BLaER1 treated with 17β-estradiol and CSF1 and Interleukin-3, amounts not matched to agents 10 nM and 100 nM (cell line): ENCODE data around the gene FTO.

Experiments used
- H3K27ac ChIP-seq, 11 experiments: shearing (Covaris generic); formaldehyde crosslinking; 2 replicates each; pipeline ENCODE4 v1.8.1; 2022
- H3K27me3 ChIP-seq, 11 experiments: shearing (Covaris generic); formaldehyde crosslinking; 2 replicates each; pipeline ENCODE4 v1.8.1; 2022
- H3K36me3 ChIP-seq, 11 experiments: shearing (Covaris generic); formaldehyde crosslinking; 2 replicates each; pipeline ENCODE4 v1.8.1; 2022
- H3K4me1 ChIP-seq, 10 experiments: shearing (Covaris generic); formaldehyde crosslinking; 2 replicates each; pipeline ENCODE4 v1.8.1; 2022
- H3K4me2 ChIP-seq, 11 experiments: shearing (Covaris generic); formaldehyde crosslinking; 2 replicates each; pipeline ENCODE4 v1.8.1; 2022
- H3K4me3 ChIP-seq, 10 experiments: shearing (Covaris generic); formaldehyde crosslinking; 2 replicates each; pipeline ENCODE4 v1.8.1; 2022
- H3K9ac ChIP-seq, 11 experiments: shearing (Covaris generic); formaldehyde crosslinking; 2 replicates each; pipeline ENCODE4 v1.8.1; 2022
- H3K9me3 ChIP-seq, 11 experiments: shearing (Covaris generic); formaldehyde crosslinking; replicated peaks in 1 of 11; 2 replicates each; pipeline ENCODE4 v1.8.1; 2022
- H4K20me1 ChIP-seq, 11 experiments: shearing (Covaris generic); formaldehyde crosslinking; 2 replicates each; pipeline ENCODE4 v1.8.1; 2022
- Cebpa-rat ChIP-seq, 11 experiments: shearing (Covaris generic); IDR thresholded peaks; 2 replicates each; pipeline ENCODE4 v1.8.1; 2022

The FTO gene

DNA sequence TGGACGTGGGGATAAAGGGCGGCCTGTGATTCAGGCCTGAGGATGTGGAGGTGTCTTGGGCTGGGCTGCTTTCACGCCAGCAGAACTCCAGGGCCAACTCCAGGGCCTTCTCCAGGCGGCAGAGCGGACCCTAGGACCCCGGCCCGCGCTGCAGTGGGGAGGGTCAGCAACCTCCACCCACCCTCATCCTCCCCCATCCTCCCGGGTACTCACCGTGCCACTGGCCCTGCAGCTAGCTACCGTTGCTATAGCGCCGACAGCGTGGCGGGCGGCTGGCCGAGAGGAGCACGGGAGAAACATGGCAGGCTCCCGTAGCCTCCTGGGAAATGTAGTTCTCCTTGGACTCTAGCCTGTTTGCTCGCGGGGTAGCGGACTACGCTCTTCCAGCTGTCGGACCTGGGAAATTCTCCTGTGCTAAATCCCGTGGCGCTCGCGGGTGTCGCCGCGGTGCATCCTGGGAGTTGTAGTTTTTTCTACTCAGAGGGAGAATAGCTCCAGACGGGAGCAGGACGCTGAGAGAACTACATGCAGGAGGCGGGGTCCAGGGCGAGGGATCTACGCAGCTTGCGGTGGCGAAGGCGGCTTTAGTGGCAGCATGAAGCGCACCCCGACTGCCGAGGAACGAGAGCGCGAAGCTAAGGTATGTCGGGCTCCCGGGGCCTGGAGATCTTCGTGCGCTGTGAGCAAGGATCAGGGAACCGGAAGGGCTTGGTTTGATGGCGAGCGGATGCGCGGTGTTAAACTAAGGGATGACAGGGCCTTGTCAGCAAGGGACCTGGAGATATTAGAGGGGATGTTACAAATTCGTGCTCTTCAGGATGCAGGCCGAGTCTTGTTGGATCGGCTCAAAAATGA is at the start of gene FTO, which contains the start of gene RPGRIP1L:
FTO (plus strand) TSS at position 567 of the 855 bp plus-strand sequence.
RPGRIP1L (minus strand) TSS at position 270 of the 855 bp plus-strand sequence. CDS start 3,136 bp downstream, outside the sequence.
- H3K27me3 ChIP-seq = no peaks in the 10 kb centered on the region
- peak within 1 kb of the TSS; percentile 4 to 75 (median 70); a peak in 21 of 22 replicates for H3K27ac ChIP-seq

DNA sequence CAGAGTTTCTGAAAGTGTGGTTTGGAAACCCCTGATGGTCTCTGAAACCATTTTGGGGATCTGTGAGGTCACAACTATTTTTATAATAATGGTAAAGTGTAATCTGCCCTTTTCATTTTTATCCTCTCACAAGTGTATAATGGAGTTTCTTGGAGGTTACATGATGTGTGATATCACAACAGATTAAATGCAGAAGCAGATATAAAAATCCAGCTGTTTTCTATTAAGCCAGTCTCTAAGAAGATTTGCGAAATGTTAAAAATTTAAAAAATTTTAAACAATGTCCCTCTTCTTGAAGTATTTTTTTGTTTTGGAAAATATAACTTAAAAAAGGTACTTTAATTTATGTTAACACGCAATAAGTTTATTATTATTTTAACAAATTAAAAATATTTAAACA is 49.0 kb upstream of the FTO start:
- peaks cover 17 to 62% (median 38%) of the 10 kb centered on the region in 11 experiments; a peak in 21 of 22 replicates for H3K36me3 ChIP-seq
- TF ChIP-seq Cebpa-rat (IDR thresholded peaks at IDR 0.05) = no peak
- no peak overlapping the region for H3K4me2 ChIP-seq
- no peak overlapping the region for H3K9ac ChIP-seq
- no peaks in the 10 kb centered on the region for H4K20me1 ChIP-seq
- H3K27me3 ChIP-seq = no peaks in the 10 kb centered on the region
- no peak overlapping the region for H3K4me3 ChIP-seq
- H3K27ac ChIP-seq = no peak overlapping the region
- H3K4me1 ChIP-seq = no peaks in the 10 kb centered on the region
- H3K9me3 ChIP-seq = no peaks in the 10 kb centered on the region

More for the DNA sequence above, at the start of gene FTO, which contains the start of gene RPGRIP1L:
- H3K9ac ChIP-seq = peak within 1 kb of the TSS; percentile 77 to 84 (median 81)
- no peaks in the 10 kb centered on the region; a peak in 2 of 22 replicates for H4K20me1 ChIP-seq
- peak within 1 kb of the TSS; percentile 86 to 95 (median 90) for H3K4me2 ChIP-seq
- no peak for TF ChIP-seq Cebpa-rat (IDR thresholded peaks at IDR 0.05)
- peaks cover 29 to 44% (median 35%) of the 10 kb centered on the region in 10 experiments for H3K4me1 ChIP-seq
- H3K4me3 ChIP-seq = peak within 1 kb of the TSS; percentile 69 to 81 (median 75)
- peaks cover 0 to 12% (median 8%) of the 10 kb centered on the region in 11 experiments; a peak in 10 of 22 replicates for H3K9me3 ChIP-seq
- H3K36me3 ChIP-seq = peaks cover 0 to 35% (median 18%) of the 10 kb centered on the region in 11 experiments; a peak in 15 of 22 replicates

DNA sequence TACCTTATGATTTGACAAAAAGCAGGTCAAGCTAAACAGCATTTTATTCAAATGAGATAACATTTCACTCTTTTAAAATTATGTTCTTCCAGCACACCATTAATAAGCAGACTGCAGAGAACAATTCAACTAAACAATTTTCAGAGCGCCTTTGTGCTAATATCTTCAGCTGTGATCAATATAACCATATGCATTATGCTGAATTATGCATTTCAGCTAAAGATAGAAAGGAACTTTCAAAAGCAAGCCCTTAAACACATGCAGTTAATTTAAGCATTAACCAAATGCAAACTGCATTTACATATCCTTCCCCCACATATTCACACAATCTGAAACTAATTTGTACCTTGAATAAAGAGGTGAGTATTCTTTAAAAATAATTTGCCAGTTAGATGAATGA is 41.9 kb upstream of the FTO start:
- Histone ChIP-seq H3K36me3 (peaks cover 0 to 3% (median 0%) of the 10 kb centered on the region in 11 experiments; a peak in 3 of 22 replicates), H3K4me2 (no peak overlapping the region), H3K4me1 (no peaks in the 10 kb centered on the region), H3K4me3 (no peak overlapping the region), H3K27ac (no peak overlapping the region), H4K20me1 (no peaks in the 10 kb centered on the region), H3K9ac (no peak overlapping the region), H3K27me3 (no peaks in the 10 kb centered on the region), H3K9me3 (no peaks in the 10 kb centered on the region)
- TF ChIP-seq Cebpa-rat (IDR thresholded peaks at IDR 0.05) = no peak

DNA sequence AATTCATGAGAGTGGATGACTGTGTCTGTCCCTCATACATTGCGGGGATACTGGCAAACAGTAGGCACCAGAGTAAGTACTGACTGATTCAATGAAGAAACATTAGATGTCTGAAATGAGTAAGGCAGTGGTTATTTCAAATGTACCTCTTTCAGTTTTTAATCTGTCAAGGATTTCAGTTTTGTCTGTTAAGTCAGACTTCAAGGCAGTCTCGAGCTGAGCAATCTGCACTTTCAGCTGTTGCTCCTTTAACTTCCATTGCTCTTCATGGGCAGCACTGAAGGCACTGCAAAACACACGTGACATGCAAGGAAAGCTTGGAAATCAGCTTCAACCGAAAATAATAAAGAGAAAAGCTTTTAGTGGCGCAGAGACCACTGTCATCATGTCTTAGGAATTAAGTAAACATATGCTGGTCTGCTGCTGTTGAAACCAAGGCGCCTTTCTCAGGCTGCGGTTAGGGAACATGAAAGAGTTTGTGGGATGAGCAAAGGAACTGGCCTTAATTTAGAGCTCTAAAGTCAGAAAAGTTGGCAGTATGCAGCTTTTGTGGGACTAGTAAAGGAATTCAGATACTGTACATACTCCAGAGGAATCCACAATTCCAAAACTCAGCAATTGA is 39.1 kb upstream of the FTO start:
- Histone ChIP-seq H3K9ac (no peak overlapping the region), H4K20me1 (no peaks in the 10 kb centered on the region), H3K4me1 (no peaks in the 10 kb centered on the region), H3K27ac (no peak overlapping the region), H3K36me3 (0 out of 22 replicates have a peak, but pooled peaks cover 0 to 4% (median 0%) of the 10 kb centered on the region in 11 experiments), H3K9me3 (no peaks in the 10 kb centered on the region), H3K4me3 (no peak overlapping the region), H3K4me2 (no peak overlapping the region), H3K27me3 (no peaks in the 10 kb centered on the region)
- no peak for TF ChIP-seq Cebpa-rat (IDR thresholded peaks at IDR 0.05)

DNA sequence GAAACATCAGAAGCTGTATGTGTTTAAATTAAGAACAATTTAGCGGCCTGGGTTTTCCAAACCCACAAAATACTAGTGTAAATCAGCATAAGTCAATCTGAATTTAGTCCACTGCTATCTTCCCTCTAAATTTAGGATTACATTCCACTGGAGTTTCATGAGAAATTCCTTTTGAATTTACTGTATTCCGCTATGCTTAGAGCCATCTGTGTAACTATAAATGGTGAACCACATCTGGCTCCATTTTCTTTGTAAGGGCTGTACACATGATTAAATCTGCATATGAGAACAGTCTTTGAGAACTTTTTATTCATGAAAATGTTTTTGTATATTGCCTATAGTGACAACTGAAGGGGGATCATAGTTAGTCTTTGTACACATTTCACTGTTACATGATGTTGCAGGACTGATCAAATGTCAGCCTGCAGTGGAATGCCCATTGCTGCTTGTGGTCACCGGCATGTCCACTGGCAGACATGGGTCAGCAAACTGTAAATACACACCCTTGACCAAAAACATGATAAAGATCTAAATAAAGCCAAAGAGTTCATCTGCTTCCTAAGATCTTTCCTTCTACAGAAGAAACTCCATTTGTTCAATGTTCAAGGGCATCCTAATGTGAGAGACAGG is 37.1 kb upstream of the FTO start:
- TF ChIP-seq Cebpa-rat (IDR thresholded peaks at IDR 0.05) = no peak
- Histone ChIP-seq H3K27me3 (no peaks in the 10 kb centered on the region), H3K4me2 (no peak overlapping the region), H3K9me3 (no peaks in the 10 kb centered on the region), H3K27ac (no peak overlapping the region), H3K4me1 (no peaks in the 10 kb centered on the region), H3K4me3 (no peak overlapping the region), H3K9ac (no peak overlapping the region), H4K20me1 (no peaks in the 10 kb centered on the region), H3K36me3 (peaks cover 0 to 4% (median 0%) of the 10 kb centered on the region in 11 experiments; a peak in 2 of 22 replicates)

DNA sequence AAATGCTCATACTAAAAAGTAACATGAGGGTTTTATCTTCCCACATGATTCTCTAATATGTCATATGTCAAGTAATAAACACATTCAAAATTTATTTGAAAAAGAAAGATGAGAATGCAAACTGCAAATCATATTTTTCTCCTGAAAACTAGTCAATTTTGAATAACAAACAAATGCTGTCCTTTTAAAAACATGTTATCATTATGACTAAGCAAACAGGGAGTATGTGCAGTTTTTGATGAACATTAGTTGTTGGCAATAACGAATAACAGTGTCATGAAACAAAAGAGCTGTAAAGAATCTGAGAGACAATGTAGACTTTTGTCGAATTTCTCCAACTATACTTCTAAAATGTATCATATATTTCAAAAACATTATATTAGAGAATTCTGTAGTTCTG is 35.1 kb upstream of the FTO start:
- no peaks in the 10 kb centered on the region for H3K27me3 ChIP-seq
- peaks cover 0 to 12% (median 0%) of the 10 kb centered on the region in 11 experiments; a peak in 3 of 22 replicates for H3K36me3 ChIP-seq
- H3K4me1 ChIP-seq = no peaks in the 10 kb centered on the region
- no peak for TF ChIP-seq Cebpa-rat (IDR thresholded peaks at IDR 0.05)
- H3K9ac ChIP-seq = no peak overlapping the region
- H3K4me2 ChIP-seq = no peak overlapping the region
- no peaks in the 10 kb centered on the region for H4K20me1 ChIP-seq
- H3K27ac ChIP-seq = no peak overlapping the region
- H3K4me3 ChIP-seq = no peak overlapping the region
- H3K9me3 ChIP-seq = no peaks in the 10 kb centered on the region

DNA sequence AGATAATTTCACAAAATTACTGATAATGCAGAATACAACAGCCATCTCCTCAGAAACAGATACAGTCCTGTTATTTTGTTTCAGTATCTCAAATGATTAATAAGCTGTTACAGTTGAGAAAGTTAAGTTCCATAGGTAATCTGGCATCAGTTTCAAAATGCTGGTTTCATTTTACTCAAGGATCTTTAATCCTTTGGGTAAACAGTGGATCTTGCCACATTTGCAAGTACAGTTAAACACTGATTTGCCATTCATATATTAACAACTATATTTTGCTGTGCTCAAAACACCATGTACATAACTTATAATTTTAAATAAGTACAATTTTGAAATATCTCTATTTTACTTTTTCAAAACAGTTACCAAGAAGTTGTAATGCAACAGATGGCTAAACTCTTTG is 31.5 kb upstream of the FTO start:
- H3K4me1 ChIP-seq = no peaks in the 10 kb centered on the region
- no peaks in the 10 kb centered on the region for H3K27me3 ChIP-seq
- no peak overlapping the region for H3K9ac ChIP-seq
- no peak for TF ChIP-seq Cebpa-rat (IDR thresholded peaks at IDR 0.05)
- H3K27ac ChIP-seq = no peak overlapping the region
- H3K36me3 ChIP-seq = peaks cover 0 to 12% (median 0%) of the 10 kb centered on the region in 11 experiments; a peak in 5 of 22 replicates
- no peaks in the 10 kb centered on the region for H3K9me3 ChIP-seq
- no peaks in the 10 kb centered on the region for H4K20me1 ChIP-seq
- H3K4me3 ChIP-seq = no peak overlapping the region
- no peak overlapping the region for H3K4me2 ChIP-seq

DNA sequence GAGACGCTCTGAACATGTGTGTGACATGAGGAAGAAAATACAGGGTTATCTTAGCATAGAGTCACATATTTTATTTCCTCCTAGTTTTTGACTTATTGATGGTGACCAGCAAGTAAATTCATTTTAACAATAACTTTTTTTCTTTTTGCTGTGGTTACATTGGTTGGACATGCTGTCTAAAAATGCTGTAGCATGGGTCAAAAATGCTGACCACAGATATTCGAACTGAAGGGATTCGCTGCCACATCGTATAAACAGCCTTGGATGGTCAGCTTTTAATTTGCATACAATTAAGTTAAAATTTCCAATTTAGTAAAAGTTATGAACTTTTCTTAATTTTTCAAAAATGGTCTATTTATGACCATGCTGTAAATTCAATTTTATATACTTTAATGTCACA is 30.8 kb upstream of the FTO start:
- Histone ChIP-seq H3K27me3 (no peaks in the 10 kb centered on the region), H3K4me1 (no peaks in the 10 kb centered on the region), H3K27ac (no peak overlapping the region), H4K20me1 (no peaks in the 10 kb centered on the region), H3K4me3 (no peak overlapping the region), H3K4me2 (no peak overlapping the region), H3K9ac (no peak overlapping the region), H3K9me3 (no peaks in the 10 kb centered on the region), H3K36me3 (peaks cover 0 to 12% (median 0%) of the 10 kb centered on the region in 11 experiments; a peak in 5 of 22 replicates)
- TF ChIP-seq Cebpa-rat (IDR thresholded peaks at IDR 0.05) = no peak

DNA sequence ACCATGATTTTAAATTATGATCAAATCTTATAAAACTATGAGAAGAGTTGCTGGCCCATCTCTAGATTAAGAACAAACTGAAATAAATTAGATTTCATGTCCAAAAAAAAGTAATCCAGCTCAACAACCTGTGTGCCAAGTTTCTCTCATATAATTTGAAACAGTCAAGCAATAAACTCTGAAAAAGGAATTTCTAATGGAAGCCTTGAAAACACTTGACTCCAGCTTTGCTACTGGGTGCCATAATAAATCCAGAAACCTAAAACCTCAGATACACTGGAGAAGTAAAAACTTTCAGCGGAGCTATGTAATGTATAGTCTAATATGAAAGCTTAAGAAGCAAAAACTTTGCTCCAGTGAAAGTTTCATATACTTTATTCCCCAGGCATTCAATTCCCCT is 25.8 kb upstream of the FTO start:
- Histone ChIP-seq H3K4me2 (no peak overlapping the region), H3K4me1 (peaks cover 0 to 3% (median 0%) of the 10 kb centered on the region in 10 experiments; a peak in 1 of 20 replicates), H3K27me3 (no peaks in the 10 kb centered on the region)

More for the DNA sequence above, 25.8 kb upstream of the FTO start:
- peaks cover 0 to 38% (median 6%) of the 10 kb centered on the region in 11 experiments; a peak in 11 of 22 replicates for H3K36me3 ChIP-seq
- no peak for TF ChIP-seq Cebpa-rat (IDR thresholded peaks at IDR 0.05)
- no peak overlapping the region for H3K27ac ChIP-seq
- H3K4me3 ChIP-seq = no peak overlapping the region
- no peaks in the 10 kb centered on the region for H4K20me1 ChIP-seq
- no peaks in the 10 kb centered on the region for H3K9me3 ChIP-seq
- no peak overlapping the region for H3K9ac ChIP-seq
